ENCODE data around the gene PTBP1. TPM values are rescaled to one million over a fixed set of nuclear protein-coding genes. Genes with fewer than 3 reads are reported as not detected.

PTBP1 gene
- total and polyA plus RNA-seq, 9 of the 15 experiments (the other 6 are each of a cell fraction or from before 2014, with no cell fraction given), result 14.0 to 759 (median 234) TPM

GRCh38 chr19:796692-797527 is at the start of gene PTBP1 (continued):
- no peak for TF ChIP-seq TCF15 (CRISPR knock-in tag; IDR thresholded peaks at IDR 0.05)
- TF ChIP-seq GATA2 (CRISPR knock-in tag; IDR thresholded peaks at IDR 0.05), result 0 out of 2 replicates have a peak, but pooled peaks have one; percentile 27
- peak; percentile 77; the same call in 1 of the 2 replicates for TF ChIP-seq CTBP1 (IDR thresholded peaks at IDR 0.05; ENCODE audit: borderline replicate concordance)
- peak; percentile 88 for TF ChIP-seq SETDB1 (IDR thresholded peaks at IDR 0.05; ENCODE audit: low read length)
- 0 out of 2 replicates have a peak, but pooled peaks have one; percentile 68 for TF ChIP-seq PREB (CRISPR knock-in tag; IDR thresholded peaks at IDR 0.05)
- TF ChIP-seq EZH2 (IDR thresholded peaks at IDR 0.05; ENCODE audit: borderline replicate concordance, low read depth, low read length), result no peak
- peak; percentile 65 for TF ChIP-seq POLR2B (IDR thresholded peaks at IDR 0.05; ENCODE audit: low read depth, partially characterized antibody)
- TF ChIP-seq ETV1 (tag; conservative IDR thresholded peaks at IDR 0.05; ENCODE audit: low read depth), result 0 out of 2 replicates have a peak, but pooled peaks have one; percentile 17
- no peak for TF ChIP-seq ZNF408 (CRISPR knock-in tag; IDR thresholded peaks at IDR 0.05; ENCODE audit: low read depth)
- TF ChIP-seq XRCC3 (IDR thresholded peaks at IDR 0.05), result no peak
- TF ChIP-seq MLX (CRISPR knock-in tag; conservative IDR thresholded peaks at IDR 0.05), result no peak
- peak; percentile 40; the same call in 1 of the 2 replicates for TF ChIP-seq ZBED1 (IDR thresholded peaks at IDR 0.05)
- TF ChIP-seq RCOR1 (IDR thresholded peaks at IDR 0.05; ENCODE audit: borderline replicate concordance in 1 of 2, low read depth in 2 of 2, low read length in 2 of 2), result peak in 1 of 2 experiments; percentile 51; a peak in 2 of 4 replicates
- TF ChIP-seq CHD2 (IDR thresholded peaks at IDR 0.05; ENCODE audit: low read depth, low read length), result peak; percentile 83
- TF ChIP-seq ZNF232 (CRISPR knock-in tag; IDR thresholded peaks at IDR 0.05), result no peak
- 0 out of 2 replicates have a peak, but pooled peaks have one; percentile 35 for TF ChIP-seq ARID3A (IDR thresholded peaks at IDR 0.05; ENCODE audit: borderline replicate concordance, low read depth, low read length)
- TF ChIP-seq MYC (IDR thresholded peaks at IDR 0.05; ENCODE audit: low read depth, low read length), result peak; percentile 99
- TF ChIP-seq MYC (CRISPR knock-in tag; IDR thresholded peaks at IDR 0.05; ENCODE audit: borderline replicate concordance, low read depth), result peak; percentile 88
- no peak for TF ChIP-seq ATF2 (CRISPR knock-in tag; IDR thresholded peaks at IDR 0.05)
- peak; percentile 78; the same call in 1 of the 2 replicates for TF ChIP-seq JUN (IDR thresholded peaks at IDR 0.05; ENCODE audit: borderline replicate concordance, low read depth, low read length)
- no peak for TF ChIP-seq JUN (CRISPR knock-in tag; IDR thresholded peaks at IDR 0.05; ENCODE audit: borderline replicate concordance)

Measured in K562 (cell line).